HG03354 (cell line): ENCODE data around the gene ZNF304.
"Not testable (repeated sequence)": the region's sequence is repeated elsewhere in the genome, so short reads cannot be mapped to it uniquely, and the experiment has no call there.

Experiments
- ATAC-seq: cut with Tn5 transposase; IDR thresholded peaks from one replicate; pipeline ENCODE4 v1.9.1; 2021; ENCODE audit warnings: mild to moderate bottlenecking; ENCODE audit not compliant: unreplicated experiment, poor library complexity, severe bottlenecking

Gene ZNF304

DNA sequence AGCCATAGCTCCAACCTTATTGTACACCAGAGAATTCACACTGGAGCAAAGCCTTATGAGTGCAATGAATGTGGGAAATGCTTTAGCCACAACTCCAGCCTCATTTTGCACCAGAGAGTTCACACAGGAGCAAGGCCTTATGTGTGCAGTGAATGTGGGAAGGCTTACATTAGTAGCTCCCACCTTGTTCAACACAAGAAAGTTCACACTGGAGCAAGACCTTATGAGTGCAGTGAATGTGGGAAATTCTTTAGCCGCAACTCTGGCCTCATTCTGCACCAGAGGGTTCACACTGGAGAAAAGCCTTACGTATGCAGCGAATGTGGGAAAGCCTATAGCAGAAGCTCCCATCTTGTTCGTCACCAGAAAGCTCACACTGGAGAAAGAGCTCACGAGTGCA, 6.3 kb downstream of the ZNF304 start:
- no peak for ATAC-seq

DNA sequence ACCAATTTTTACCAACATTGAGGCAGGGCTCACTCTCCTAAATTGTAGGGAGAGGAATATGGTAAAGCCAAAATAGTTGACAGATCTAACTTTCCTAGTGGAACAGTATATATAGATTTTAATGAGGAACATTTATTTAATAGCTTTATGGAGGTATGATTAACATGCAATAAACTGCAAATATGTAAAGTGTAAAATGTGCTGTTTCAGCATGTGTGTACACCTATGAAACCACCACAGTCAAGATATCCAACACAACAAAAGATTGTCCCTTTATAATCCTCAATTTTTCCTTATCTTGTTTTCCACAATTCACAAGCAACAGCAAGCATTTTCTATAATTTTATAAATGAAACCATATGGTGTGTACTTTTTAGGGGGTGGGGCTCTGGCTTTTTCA, 8.2 kb downstream of the ZNF304 start:
- ATAC-seq = no peak

DNA sequence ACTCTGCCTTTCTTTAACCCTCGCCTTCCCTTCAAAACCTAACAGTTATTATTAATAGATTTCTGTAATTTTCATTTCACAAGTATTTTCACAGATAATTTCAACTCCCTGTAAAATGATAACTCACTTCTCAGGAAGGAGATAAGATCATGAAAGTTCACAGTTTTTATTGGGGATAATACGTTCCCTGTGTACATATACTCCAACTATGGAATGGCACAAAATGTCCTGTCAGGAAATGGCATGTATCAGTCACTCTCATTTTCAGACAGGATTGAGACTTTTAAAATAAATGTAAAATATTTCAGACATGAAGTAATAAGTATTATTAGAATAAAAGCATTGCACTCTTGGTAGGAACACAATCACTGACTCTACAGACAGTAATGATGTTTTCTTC, 11.3 kb downstream of the ZNF304 start:
- no peak for ATAC-seq

DNA sequence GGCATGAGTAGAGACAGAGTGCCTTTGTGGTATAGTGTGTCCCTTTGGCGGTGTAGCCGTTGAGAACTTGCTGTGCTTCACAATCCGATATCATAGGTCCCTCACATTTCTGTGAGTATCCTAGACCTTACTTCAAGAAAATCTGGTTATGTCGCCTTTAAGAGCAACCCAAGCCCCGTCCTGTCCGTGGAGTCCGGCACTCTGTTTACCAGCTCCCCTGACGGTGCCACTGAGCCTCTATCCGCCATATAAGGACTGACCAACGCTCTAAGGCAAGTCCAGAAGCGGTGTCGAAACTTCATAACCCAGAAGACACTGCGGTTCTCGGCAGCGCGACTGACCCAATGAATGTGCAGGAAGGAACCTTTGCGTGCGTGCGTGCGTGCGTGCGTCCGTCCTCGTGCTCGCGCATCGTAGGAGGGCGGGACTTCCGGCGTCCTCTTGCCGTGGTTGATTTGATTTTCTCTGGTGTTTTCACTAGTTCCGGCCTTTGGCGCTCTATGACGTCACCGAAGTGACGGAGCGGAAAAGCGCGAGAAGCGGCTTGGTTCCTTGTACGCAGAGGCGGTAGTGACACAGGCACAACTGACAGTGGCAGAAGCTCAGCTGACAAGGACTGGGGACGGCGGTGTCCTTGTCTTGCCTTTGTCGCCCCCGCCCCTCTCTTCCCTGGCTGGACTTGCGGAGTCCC, 12.1 kb downstream of the ZNF304 start, which contains the start of the genes TRAPPC2B and ZNF547:
TRAPPC2B (plus strand) TSS at position 555 of the 691 bp plus-strand sequence. CDS start 1,283 bp downstream, outside the sequence.
ZNF547 (plus strand) TSS at position 555 of the 691 bp plus-strand sequence. CDS start 5,005 bp downstream, outside the sequence.
- ATAC-seq = peak; percentile 97

DNA sequence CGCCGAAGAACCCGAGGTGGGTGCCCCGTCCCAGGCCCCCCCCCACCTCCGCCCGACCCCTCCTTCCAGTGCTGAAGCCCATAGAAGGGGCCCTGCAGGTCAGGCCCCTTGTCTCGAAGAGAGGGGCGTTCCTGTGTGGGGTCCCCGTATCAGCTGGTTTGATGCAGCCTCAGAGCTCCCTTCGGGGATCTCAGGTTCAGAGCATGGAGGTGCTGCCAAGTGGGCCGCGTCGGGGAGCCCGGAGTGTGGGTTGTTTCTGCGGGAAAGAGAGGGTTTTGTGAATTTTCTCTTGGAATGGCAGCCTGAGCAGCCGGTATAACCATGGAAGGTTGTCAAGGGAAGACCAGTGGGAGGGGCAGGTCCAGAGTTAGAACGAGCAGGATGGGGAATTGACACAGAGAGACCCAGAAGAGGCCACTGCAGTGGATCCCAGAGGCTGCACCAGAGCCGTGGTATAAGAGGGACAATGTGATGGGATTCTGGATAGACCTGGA, 12.7 kb downstream of the ZNF304 start:
- no peak for ATAC-seq

DNA sequence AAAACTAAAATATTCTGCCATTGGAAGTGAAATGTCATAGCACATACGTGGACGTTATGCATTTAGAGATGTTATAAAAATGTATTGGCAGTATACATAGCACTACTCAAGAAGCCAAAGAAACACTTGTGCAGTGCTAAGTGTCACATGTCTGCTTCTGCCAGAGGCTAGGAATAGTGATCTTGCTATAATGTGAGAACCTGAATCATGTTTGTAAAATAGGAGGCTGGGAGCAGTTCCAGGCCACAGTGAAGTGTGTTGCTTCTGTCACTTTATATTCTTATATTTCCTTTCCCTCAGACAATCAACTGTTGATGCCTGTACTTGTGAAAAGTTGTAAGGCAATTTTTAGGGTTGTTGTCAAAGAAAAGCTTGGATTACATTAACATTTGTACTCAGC, 15.7 kb downstream of the ZNF304 start:
- ATAC-seq = no peak

DNA sequence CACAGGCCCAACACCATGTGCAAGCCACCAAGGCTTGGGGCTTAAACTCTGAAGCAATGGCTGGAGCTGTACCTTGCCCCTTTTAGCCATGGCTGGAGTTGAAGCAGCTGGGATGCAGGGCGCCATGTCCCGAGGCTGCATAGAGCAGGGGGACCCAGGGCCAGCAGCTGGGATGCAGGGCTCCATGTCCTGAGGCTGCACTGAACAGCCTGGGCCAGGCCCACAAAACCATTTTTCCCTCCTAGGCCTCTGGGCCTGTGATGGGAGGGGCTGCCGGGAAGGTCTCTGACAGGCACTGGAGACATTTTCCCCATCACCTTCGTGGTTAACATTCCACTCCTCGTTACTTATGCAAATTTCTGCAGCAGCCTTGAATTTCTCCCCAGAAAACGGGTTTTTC, 23.1 kb downstream of the ZNF304 start:
- no peak for ATAC-seq

DNA sequence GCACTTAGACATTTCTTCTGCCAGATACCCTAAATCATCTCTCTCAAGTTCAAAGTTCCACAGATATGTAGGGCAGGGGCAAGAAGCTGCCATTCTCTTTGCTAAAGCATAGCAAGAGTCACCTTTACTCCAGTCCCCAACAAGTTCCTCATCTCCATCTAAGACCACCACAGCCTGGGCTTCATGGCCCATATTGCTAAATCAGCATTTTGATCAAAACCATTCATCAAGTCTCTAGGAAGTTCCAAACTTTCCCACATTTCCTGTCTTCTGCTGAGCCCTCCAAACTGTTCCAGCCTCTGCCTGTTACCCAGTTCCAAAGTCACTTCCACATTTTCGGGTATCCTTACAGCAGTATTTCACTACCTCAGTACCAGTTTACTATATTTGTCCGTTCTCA, 23.6 kb downstream of the ZNF304 start:
- not testable (repeated sequence) for ATAC-seq

DNA sequence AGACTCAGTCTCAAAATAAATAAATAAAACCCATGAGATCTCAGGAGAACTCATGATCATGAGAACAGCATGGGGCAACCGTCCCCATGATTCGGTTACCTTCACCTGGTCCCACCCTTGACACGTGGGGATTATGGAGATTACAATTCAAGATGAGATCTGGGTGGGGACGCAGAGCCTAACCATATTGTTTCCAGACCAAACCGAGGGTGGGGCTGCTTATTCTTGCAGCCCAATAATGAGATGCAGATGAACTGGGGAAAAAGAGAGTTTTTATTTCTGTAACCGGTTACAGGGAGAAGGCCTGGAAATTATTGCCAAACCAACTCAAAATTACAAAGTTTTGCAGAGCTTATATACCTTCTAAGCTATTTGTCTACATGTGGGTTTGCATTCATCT, 25.1 kb downstream of the ZNF304 start:
- ATAC-seq = no peak

DNA sequence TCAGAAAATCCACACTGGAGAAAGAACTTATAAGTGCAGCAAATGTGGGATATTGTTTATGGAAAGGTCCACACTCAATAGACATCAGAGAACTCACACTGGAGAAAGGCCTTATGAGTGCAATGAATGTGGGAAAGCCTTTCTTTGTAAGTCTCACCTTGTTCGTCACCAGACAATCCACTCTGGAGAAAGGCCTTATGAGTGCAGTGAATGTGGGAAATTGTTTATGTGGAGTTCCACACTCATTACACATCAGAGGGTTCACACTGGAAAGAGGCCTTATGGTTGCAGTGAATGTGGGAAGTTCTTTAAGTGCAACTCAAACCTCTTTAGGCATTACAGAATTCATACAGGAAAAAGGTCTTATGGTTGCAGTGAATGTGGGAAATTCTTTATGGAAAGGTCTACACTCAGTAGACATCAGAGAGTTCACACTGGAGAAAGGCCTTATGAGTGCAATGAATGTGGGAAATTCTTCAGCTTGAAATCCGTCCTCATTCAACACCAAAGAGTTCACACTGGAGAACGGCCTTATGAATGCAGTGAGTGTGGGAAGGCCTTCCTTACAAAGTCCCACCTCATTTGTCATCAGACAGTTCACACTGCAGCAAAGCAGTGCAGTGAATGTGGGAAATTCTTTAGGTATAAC, 26.6 kb downstream of the ZNF304 start:
- ATAC-seq = no peak

DNA sequence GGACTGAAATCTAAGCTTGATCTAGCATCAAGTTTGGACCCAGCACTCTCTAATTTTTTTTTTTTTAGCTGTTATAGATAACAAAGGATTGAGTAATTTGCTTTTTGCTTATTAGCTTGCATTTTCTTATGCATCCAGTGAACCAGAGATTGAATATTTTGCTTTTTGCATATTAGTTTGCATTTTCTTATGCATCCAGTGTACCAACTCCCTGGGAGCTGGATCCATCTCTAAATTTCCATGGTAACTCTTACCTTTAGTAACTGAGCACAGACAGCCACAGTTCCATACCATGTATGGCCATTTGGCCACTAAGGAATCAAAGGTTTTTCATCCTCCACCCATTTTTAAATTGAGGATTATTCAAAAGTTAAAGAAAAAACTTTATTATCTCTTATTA, 29.9 kb downstream of the ZNF304 start:
- no peak for ATAC-seq

DNA sequence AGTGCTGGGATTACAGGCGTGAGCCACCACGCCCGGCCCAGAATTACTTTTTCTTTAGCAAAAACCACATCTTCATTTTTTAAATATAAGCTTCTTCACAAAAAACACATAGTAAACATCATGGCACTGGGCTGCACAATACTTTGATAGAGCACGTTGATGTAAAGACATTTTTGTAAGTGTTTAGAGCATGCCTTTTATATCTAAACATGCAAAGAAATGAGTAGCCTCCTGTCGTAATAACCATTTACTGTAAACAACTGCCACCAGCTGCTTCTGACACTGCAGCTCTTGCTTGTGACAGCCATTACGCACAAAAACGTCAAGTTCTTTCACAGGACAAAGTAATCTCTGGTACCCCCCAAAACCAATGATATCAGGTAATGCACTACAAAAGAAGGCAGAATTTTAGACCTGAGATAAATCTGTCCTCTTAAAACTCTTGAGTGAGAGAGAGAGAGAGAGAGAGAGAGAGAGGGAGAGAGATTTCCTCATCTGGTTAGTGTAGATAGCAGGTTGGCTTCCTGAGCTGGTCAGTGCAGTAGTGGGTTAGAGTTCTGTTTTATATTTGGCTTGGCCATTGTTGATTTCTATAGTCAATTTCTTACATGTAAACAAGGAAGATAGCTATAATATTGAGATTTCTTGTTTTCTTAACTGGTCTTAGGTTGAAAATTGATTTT, 31.9 kb downstream of the ZNF304 start:
- ATAC-seq = no peak

DNA sequence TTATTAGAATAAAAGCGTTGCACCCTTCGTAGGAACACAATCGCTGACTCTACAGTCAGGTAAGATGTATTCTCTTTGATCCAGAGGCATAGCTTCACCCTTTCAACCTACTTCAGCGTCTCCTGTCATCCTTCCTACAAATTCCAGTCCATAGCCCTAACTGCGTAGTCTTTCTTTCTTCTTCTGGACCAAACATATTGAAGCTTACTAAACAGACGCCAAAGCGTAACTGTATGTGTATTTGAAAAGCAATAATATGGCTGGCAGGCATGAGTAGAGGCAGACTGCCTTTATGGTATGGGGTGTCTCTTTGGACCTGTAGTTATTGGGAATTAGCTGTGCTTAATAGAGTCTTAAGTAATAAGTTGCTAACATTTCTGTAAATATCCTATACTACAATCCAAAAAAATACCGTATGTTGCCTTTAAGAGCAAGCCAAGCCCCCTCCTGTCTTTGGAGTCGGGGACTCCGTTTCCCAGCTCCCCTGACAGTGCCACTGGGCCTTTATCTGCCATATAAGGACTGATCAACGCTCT, 38.2 kb downstream of the ZNF304 start:
- ATAC-seq = no peak

DNA sequence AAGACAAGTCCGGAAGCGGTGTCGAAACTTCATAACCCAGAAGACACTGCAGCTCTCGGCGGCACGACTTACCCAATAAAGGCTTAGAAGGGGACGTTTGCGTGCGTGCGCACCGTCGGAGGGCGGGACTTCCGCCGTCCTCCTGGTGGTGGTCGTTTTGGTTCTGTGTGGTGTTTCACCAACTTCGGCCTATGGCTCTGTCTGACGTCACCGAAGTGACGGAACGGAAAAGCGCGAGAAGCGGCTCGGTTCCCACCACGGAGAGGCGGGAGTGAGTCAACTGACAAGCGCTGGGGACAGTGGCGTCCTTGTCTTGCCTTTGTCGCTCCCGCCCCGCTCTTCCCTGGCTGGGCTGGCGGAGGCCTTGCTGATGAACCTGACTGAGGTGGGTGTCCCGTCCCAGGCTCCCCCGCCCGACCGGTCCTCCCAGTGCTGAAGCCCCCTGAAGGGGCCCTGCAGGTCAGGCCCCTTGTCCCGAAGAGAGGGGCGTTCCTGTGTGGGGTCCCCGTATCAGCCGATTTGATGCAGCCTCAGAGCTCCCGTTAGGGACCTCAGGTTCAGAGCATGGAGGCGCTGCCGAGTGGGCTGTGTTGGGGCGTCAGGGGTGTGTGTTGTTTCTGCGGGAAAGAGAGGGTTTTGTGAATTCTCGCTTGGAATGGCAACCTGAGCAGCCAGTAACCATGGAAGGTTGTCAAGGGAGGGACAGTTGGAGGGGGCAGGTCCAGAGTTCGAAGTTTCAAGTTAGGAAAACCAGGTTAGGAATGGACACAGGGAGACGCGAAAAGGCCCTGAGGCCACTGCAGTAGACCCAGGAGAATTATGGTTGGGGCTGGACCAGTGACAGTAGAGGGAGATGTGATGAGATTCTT, 38.9 kb downstream of the ZNF304 start, which contains the start of gene ZNF548:
ZNF548 (plus strand) TSS at position 125 of the 869 bp plus-strand sequence; CDS start at position 371, 246 bp downstream.
- peak; percentile 98 for ATAC-seq

DNA sequence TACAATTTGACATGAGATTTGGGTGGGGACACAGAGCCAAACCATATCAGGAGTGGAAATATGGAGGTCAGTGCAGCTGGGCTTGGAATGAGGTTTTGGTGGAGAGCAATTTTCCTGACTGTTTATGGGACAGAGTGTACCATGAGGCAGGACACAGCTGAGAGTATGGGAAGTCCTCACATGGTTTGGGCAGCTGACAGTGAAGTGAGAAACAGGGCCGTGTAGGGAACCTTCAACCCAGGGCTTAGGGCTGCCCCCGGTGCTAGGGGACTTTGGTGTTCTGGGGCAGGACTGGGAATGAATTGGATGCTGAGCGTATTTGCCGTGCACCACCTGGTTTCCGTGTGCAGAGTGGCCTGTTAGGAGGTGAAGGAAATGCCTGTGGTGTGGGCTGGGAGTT, 44.6 kb downstream of the ZNF304 start:
- ATAC-seq = no peak

DNA sequence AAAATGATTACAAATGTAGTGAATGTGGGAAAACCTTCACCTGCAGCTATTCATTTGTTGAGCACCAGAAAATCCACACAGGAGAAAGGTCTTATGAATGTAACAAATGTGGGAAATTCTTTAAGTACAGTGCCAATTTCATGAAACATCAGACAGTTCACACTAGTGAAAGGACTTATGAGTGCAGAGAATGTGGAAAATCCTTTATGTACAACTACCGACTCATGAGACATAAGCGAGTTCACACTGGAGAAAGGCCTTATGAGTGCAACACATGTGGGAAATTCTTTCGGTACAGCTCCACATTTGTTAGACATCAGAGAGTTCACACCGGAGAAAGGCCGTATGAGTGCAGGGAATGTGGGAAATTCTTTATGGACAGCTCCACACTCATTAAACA, 47.8 kb downstream of the ZNF304 start:
- ATAC-seq = no peak

DNA sequence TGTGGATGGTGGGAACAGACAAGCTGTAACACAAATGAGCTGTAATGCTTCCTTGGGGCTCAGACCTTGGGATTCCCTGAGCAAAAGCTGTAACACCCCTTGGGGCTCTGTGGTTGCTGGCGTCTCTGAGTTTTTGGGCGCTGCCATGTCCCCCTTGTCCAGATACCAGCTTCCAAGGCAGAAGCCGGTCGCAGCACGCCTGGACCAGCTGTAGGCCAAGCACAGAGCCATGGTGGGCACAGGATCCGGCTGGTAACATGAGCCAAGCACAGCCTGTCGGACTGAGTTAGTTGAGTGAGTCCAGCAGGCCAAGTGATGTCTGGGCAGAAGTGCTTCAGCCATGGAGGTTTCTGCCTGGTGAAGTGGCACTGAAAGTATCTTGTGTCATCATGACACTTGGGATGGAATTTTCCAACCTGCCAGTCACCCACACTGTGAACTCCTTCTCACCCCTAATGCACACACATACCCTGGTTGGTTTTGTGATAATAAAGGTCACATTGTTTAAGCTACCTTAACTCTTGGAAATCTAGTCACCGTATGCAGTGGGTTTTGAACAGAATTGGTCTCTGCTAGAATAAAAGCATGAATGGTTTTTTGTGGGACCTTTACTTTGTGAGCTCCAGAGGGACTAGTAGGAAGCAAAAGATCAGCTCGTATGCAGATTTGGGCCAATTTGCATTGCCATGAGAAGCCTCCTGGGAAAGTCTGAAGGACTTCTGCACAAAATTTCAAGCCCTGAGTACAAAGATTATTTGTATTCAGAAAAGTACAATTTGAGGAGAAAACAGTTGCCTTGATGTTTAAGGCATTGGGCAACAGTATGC, 52.9 kb downstream of the ZNF304 start:
- no peak for ATAC-seq

DNA sequence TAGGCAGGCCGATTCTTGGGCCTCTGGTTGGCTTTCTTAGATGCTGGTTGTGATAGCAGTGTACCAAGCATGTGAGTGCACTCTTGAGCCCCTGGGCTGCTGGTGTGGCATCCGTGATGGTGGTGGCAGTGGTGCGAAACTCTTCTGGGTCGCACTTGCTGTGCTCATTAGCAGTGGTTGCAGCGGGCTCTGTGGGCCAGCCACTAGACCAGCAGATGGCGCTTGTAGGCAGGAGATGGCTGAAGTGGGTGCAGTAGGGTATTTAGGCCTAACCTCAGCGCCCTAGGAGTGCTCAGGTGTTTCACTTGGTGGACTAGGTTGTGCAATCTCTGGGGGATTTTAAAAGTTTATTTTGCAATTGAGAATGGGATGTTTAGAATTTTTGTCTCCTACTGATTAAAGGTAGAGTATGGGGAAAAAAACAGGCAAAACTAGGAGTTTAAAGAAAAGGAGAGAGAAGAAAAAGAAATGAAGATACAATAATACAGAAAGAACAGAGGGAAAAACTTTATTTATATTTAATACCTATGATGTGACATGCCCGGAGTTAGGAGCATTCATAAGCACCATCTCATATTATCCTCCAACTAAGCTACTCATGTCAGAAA, 55.5 kb downstream of the ZNF304 start:
- ATAC-seq = no peak
